Inflammatory macrophage (primary cell): Measurements from ENCODE around the gene LY86.
"Not testable (repeated sequence)": the region's sequence is repeated elsewhere in the genome, so short reads cannot be mapped to it uniquely, and the experiment has no call there.

ENCODE experiments used
- DNase-seq, 2 donors: peaks; one replicate each; pipeline ENCODE4 v3.0.0-alpha.2; 2020 to 2022

Gene LY86

GRCh38 chr6:6596529-6597328 is 8.2 kb downstream of the LY86 start:
- DNase-seq, result peak; percentile 60 to 71

DNA sequence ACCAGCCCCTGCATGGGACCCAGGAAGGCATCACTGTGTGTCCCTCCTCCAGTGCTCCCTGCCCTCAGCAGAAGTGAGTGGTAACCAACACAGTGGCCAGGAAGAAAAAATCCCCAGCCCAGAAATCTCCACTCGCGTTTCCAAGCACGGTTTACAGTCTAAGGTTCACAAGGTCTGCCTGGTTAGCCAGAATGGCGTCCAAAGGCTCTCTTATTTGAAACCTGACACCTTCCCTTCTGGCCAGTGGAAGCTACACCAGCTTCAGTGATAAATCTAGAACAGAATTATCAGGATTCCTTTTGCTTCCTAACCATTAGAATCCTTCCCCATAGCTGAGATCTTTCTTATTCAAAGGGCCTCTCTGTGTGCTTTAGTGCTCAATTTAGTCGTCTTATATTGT is 9.2 kb downstream of the LY86 start:
- DNase-seq, result no peak

DNA sequence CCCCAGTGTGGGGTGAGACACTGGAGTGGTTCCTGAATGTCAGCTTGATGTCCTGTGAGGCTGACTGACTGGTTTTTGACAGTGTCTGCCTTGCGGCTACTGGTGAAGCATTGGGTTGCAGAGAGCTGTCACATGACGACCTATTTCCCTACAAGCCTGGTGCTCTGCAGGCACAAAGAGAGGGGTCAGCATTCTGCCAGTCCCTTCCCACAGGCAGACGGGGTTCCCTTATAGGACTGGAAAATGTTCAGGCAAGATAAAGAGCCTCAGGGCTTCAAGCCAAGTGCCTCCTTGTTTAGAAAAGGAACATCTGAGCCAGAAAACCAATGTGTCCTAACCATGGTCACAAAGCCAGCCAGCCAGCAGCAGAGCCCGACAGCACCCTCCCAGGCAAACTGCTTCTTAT is 11.0 kb downstream of the LY86 start:
- peak; percentile 74 to 91 for DNase-seq

DNA sequence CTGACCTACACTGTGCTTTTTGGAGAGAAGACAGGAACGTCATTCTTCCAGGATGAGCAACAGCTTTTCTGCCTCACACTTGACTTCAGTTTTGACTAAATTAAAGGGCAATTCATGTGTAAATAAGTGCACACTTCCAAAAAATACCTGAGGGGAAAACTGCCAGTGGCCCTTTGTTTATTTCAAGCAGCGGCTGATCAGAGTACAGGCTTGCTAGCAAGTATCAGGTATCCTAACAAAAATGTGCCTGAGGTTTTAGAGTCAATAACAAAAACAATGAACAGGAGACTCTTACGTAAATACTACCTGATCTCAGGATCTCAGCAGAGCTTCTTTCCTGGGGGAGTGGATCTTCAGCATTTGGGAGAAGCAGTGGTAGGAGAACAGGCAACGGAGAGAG is 12.4 kb downstream of the LY86 start:
- DNase-seq, result no peak

- DNase-seq, result no peak
Observed at GRCh38 chr6:6602262-6602661, 13.7 kb downstream of the LY86 start.

DNA sequence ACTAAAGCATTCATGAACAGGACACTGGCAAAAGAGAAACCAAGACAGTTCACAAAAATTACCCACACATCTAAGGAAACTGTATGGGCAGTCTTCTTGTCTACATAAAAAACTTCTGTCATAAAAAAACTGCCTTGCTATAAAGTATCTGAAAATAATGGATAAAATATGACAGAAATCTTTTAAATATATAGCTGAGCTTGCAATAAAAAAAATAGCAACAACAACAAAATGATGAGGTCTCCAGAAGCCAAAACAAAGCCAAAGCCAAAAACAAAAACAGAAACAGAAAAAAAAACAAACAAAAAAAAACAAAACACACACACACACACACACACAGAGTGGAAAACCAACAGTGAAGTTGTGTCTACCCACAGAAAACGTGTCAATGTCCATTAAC is 14.8 kb downstream of the LY86 start:
- DNase-seq, result no peak

DNA sequence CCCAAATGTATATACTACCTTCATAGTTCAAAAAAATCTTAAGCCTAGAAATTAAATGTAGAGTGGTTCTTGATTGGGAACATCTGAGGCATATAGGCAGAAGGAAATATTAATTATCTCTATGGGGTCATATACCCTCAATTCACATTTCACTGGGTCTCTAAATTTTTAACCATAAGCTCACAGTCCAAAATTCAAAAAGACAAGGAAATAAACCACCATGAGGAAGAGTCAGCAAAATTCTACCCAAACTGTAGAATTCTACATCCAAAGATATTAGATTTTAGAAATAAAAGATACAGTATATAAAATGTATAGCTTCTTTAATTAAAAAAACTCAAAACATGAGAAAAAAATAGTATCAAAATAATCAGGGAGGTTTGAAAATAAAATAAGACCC is 15.5 kb downstream of the LY86 start:
- no peak for DNase-seq

DNA sequence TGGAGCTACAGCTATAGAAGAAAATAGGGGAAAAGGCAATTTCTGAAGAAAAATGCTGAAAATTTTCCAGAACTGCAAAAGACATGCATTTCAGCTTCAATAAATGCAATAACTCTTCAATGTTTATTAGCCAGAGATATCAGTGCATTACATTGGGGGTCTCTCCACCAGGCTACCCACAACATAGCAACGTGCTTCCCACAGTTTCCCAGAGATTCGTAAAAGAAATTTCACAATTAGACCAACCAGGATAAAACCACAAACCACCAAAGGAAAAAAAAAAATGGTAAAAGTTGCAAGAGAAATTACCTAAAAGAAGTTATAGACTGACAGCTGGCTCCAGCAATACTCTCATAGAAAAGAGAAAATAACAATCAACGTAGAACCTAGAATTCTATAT is 16.0 kb downstream of the LY86 start:
- DNase-seq, result no peak

- no peak for DNase-seq
Observed at GRCh38 chr6:6605873-6606272, 17.4 kb downstream of the LY86 start.

DNA sequence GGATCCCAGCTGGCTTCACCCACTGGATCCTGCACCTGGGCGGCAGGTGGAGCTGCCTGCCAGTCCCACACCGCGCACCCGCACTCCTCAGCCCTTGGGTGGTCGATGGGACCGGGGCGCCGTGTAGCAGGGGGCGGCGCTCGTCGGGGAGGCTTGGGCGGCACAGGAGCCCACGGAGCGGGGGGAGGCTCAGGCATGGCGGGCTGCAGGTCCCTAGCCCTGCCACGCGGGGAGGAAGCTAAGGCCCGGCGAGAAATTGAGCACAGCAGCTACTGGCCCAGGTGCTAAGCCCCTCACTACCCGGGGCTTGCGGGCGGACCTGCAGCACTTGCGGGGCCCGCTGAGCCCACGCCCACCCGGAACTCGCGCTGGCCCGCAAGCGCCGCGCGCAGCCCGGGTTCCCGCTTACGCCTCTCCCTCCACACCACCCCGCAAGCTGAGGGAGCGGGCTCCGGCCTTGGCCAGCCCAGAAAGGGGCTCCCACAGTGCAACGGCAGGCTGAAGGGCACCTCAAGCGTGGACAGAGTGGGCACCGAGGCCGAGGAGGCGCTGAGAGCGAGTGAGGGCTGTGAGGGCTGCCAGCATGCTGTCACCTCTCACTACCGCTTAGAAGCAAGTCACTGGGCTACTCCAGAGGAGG is 18.0 kb downstream of the LY86 start:
- DNase-seq, result not testable (repeated sequence)

GRCh38 chr6:6609450-6609849 is 20.9 kb downstream of the LY86 start:
- DNase-seq, result no peak

GRCh38 chr6:6610031-6610591 is 21.6 kb downstream of the LY86 start:
- DNase-seq, result peak in 1 of 2 donors; percentile 26

DNA sequence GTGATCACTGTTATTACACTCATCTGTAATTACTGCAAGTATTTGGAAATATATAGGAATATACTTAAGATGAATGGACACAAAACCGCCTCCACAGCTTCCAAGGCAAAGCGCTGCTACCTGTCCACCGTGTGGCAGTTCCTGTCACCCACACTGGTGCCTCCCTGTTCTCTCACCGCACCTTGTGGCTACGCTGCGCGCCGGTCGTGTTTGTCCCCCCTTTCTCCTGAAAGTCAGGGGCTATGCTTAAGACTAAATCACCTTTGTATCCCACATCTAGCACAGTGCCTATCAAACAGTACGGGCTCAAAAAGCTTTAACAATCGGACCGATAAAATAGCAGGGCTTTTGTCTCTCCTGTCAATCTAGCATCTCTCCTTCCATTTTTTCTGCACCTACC is 23.0 kb downstream of the LY86 start:
- DNase-seq, result no peak

GRCh38 chr6:6612308-6612707 is 23.8 kb downstream of the LY86 start:
- DNase-seq, result no peak

- DNase-seq, result not testable (repeated sequence)
Observed at GRCh38 chr6:6613103-6613718, 24.7 kb downstream of the LY86 start.

GRCh38 chr6:6614096-6614982 is 25.8 kb downstream of the LY86 start:
- DNase-seq, result no peak

GRCh38 chr6:6614983-6615349 is 26.4 kb downstream of the LY86 start:
- no peak for DNase-seq

- no peak for DNase-seq
Observed at GRCh38 chr6:6616656-6617055, 28.1 kb downstream of the LY86 start.

DNA sequence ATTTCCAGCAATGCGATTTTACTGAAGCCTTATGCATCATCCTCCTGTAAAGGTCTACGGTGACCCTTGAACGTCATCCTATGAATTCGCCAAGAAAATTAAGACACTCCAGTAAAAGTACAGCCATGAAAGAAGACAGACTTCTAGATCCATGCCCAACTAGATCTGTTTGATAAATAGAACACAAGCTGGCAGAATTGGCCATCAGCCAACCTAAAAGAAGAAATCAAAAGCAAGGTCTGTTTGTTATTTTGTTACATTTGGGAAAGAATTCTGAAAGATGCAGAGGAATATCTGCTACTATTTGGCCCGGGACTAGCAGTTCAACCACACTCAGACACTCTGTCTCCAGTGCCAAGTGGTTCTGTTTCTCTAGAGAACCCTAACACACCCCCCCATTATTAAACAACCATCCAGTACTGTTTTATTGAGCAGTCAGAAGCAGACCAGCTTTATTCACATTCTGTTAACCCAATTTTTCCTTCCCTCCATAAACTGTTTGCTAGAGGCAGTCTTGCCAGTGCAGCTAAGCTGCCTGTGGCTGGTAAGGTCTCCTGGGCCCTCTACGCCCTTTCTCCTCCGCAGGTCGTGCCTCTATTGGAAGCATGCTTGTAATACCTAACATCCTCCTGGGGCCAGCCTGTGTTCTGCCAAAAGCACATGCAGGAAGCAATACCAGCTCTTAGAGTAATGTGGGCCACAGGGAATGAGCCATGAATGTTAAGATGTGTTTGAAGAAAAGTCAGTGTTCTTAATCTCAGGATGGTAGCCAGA is 30.7 kb downstream of the LY86 start:
- DNase-seq, result no peak

- no peak for DNase-seq
Observed at GRCh38 chr6:6620766-6621425, 32.4 kb downstream of the LY86 start.

DNA sequence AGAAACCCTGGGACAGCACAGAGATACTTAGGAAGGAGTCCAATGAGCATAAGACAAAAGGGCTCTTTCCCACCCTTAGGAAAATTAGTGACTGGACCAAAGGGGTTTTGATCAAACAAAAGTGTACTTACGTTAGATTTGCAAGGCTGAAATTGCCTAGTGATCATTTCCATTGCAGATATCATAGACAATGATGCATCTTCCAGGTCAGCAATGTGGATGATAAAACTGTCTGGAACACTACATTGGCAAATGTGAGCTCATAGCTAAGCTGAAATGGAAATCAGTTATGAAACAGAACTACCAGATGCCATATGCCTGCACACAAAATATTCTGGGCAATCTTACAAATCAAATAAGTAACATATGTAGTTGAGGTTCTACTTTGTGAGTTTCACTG is 34.0 kb downstream of the LY86 start:
- no peak for DNase-seq
